Large intestine (tissue), 3 donors: ENCODE data around the gene NXF3. TPM values are rescaled to one million over a fixed set of nuclear protein-coding genes. Genes with fewer than 3 reads are reported as not detected.
A peak's percentile ranks its signal among the peaks of the same experiment; 100 is the strongest.
"Not testable (repeated sequence)": the region's sequence is repeated elsewhere in the genome, so short reads cannot be mapped to it uniquely, and the experiment has no call there.

ENCODE experiments used
- DNase-seq, 2 donors: peaks; one replicate each; pipeline versions ENCODE4 v3.0.0 to v3.0.0-alpha.2; 2013
- H3K27ac ChIP-seq: one replicate; pipeline ENCODE4 v1.5.1; 2013; ENCODE audit warnings: low read length
- H3K27me3 ChIP-seq: 2 replicates; pipeline ENCODE4 v1.6.1; 2013; ENCODE audit warnings: low read length; ENCODE audit not compliant: control insufficient read depth, insufficient read depth
- H3K36me3 ChIP-seq: 2 replicates; pipeline ENCODE4 v1.6.1; 2013; ENCODE audit warnings: low read length; ENCODE audit not compliant: control insufficient read depth, insufficient read depth
- H3K4me1 ChIP-seq: one replicate; pipeline ENCODE4 v1.6.1; 2013; ENCODE audit warnings: low read length; ENCODE audit not compliant: control insufficient read depth, insufficient read depth
- H3K4me3 ChIP-seq: one replicate; pipeline ENCODE4 v1.5.1; 2013; ENCODE audit warnings: low read length
- H3K9me3 ChIP-seq: one replicate; pipeline ENCODE4 v1.6.1; 2013; ENCODE audit warnings: mild to moderate bottlenecking, low read depth, low read length, moderate library complexity; ENCODE audit not compliant: control insufficient read depth
- WGBS: methylation state at CpG from one replicate; pipeline ENCODE4 v1.1.5; 2013; ENCODE audit warnings: low lambda C conversion rate; ENCODE audit not compliant: insufficient coverage; 5-methylcytosine and 5-hydroxymethylcytosine counted together
- polyA plus RNA-seq: library from polyadenylated mRNA; unstranded; fragments of 120-200 nt; gene quantifications from one replicate; pipeline ENCODE4 v1.2.1, GENCODE V29; 2013

The NXF3 gene
- polyA plus RNA-seq, 1 donor = 0.52 TPM

GRCh38 chrX:103056902-103057301 lies 36.0 kb downstream of the NXF3 start:
- H3K4me3 ChIP-seq = no peak overlapping the region
- no peaks in the 10 kb centered on the region for H3K4me1 ChIP-seq
- H3K36me3 ChIP-seq = no peaks in the 10 kb centered on the region
- no CpG with 5 or more reads among the region's 2 CpGs for WGBS
- no peak overlapping the region for H3K27ac ChIP-seq
- H3K9me3 ChIP-seq = no peaks in the 10 kb centered on the region
- DNase-seq = peak in 1 of 2 donors; percentile 14
- H3K27me3 ChIP-seq = no peaks in the 10 kb centered on the region

- Histone ChIP-seq H3K36me3 (no peaks in the 10 kb centered on the region), H3K27me3 (no peaks in the 10 kb centered on the region), H3K4me3 (no peak overlapping the region), H3K27ac (no peak overlapping the region), H3K9me3 (no peaks in the 10 kb centered on the region), H3K4me1 (no peaks in the 10 kb centered on the region)
- DNase-seq = no peak
Observed at GRCh38 chrX:103052625-103053024, 40.3 kb downstream of the NXF3 start.

GRCh38 chrX:103051260-103051789 lies 41.6 kb downstream of the NXF3 start:
- no peak overlapping the region for H3K4me3 ChIP-seq
- H3K9me3 ChIP-seq = no peaks in the 10 kb centered on the region
- H3K4me1 ChIP-seq = no peaks in the 10 kb centered on the region
- no peaks in the 10 kb centered on the region for H3K27me3 ChIP-seq
- no peaks in the 10 kb centered on the region for H3K36me3 ChIP-seq
- no CpG with 5 or more reads among the region's 8 CpGs for WGBS
- no peak for DNase-seq
- H3K27ac ChIP-seq = no peak overlapping the region

- not testable (repeated sequence) for H3K4me1 ChIP-seq, H3K4me3 ChIP-seq, H3K27ac ChIP-seq, H3K27me3 ChIP-seq, H3K9me3 ChIP-seq, H3K36me3 ChIP-seq, DNase-seq
- no CpG with 5 or more reads among the region's 1 CpG for WGBS
Observed at GRCh38 chrX:103033371-103033770, 59.6 kb downstream of the NXF3 start.

Other genes starting within 250 kb of the NXF3 start
- 0.25 TPM for gene RAB40AL, start 155.9 kb downstream of the NXF3 start, polyA plus RNA-seq
- gene BEX1, start 29.0 kb downstream of the NXF3 start, polyA plus RNA-seq = 88.9 TPM
- 94.7 TPM for gene BEX4, start 122.0 kb upstream of the NXF3 start, polyA plus RNA-seq
- 114 TPM for gene TCEAL8, start 162.0 kb upstream of the NXF3 start, polyA plus RNA-seq
- 6.2 TPM for gene TCEAL5, start 183.6 kb upstream of the NXF3 start, polyA plus RNA-seq
- gene BEX2, start 217.8 kb upstream of the NXF3 start, polyA plus RNA-seq = 55.9 TPM
- 27.3 TPM for gene TCEAL7, start 237.1 kb upstream of the NXF3 start, polyA plus RNA-seq